ENCODE data around the gene MVB12B.

DNA sequence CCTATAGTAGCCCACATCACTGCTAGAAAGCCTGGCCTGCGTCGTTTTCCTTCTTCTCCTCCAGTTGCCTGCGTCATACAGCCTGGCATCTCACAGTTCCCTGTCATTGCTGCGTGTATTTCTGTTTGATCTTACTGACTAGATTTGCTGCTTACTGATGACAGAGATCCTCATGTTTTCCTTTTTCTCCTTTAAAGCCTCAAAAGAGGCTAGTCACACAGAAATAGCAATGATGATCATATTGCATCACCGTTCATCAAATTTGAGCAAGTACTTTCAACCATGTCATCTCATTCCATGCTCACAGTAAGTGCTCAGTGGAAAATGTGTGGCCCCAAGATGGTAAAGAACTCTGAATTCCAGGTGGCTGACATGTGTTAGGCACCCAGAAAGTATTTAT lies 76.8 kb downstream of the MVB12B start:
- TF ChIP-seq EZH2phosphoT487 (IDR thresholded peaks at IDR 0.05; ENCODE audit: low read depth), result no peak
- TF ChIP-seq, protein P1, sequence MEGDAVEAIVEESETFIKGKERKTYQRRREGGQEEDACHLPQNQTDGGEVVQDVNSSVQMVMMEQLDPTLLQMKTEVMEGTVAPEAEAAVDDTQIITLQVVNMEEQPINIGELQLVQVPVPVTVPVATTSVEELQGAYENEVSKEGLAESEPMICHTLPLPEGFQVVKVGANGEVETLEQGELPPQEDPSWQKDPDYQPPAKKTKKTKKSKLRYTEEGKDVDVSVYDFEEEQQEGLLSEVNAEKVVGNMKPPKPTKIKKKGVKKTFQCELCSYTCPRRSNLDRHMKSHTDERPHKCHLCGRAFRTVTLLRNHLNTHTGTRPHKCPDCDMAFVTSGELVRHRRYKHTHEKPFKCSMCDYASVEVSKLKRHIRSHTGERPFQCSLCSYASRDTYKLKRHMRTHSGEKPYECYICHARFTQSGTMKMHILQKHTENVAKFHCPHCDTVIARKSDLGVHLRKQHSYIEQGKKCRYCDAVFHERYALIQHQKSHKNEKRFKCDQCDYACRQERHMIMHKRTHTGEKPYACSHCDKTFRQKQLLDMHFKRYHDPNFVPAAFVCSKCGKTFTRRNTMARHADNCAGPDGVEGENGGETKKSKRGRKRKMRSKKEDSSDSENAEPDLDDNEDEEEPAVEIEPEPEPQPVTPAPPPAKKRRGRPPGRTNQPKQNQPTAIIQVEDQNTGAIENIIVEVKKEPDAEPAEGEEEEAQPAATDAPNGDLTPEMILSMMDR (IDR thresholded peaks at IDR 0.05; ENCODE audit: low read depth, low read length), result no peak

Data from OCI-LY3 (cell line).